ENCODE data around the gene ANKRD10. TPM values are rescaled to one million over a fixed set of nuclear protein-coding genes. Genes with fewer than 3 reads are reported as not detected.

The ANKRD10 gene
- total and polyA plus RNA-seq, 5 donors from 2014 or later = 66.5 to 139 (median 77.9) TPM

- Histone ChIP-seq H3K27me3 (ENCODE audit: control insufficient read depth, insufficient read depth, low read length) (no peaks in the 10 kb centered on the region), H3K4me1 (ENCODE audit: control insufficient read depth, insufficient read depth, low read length, poor library complexity, severe bottlenecking) (no peaks in the 10 kb centered on the region), H3K36me3 (ENCODE audit: control insufficient read depth, insufficient read depth, low read length) (no peaks in the 10 kb centered on the region), H3K9me3 (ENCODE audit: control insufficient read depth in 2 of 2, low read length in 2 of 2) (no peaks in the 10 kb centered on the region), H3K4me3 (ENCODE audit: low read depth, low read length) (no peak overlapping the region), H3K27ac (ENCODE audit: insufficient read depth, low read length, poor library complexity, severe bottlenecking) (no peak overlapping the region)
- H3K4me3 Mint-ChIP-seq = no peak overlapping the region
- H3K27ac Mint-ChIP-seq = peak overlapping the region in 1 of 3 donors; percentile 79
- no peaks in the 10 kb centered on the region for H3K36me3 Mint-ChIP-seq
- H3K27me3 Mint-ChIP-seq = peaks cover 9% of the 10 kb centered on the region
- H3K4me1 Mint-ChIP-seq = peaks cover 0 to 5% (median 0%) of the 10 kb centered on the region in 4 donors
- no peaks in the 10 kb centered on the region for H3K9me3 Mint-ChIP-seq
- peak in 1 of 3 donors; percentile 30 for DNase-seq
- ATAC-seq (ENCODE audit: low read depth in 2 of 2) = peak; percentile 26 to 33
These were observed 27.5 kb upstream of the ANKRD10 start for GRCh38 chr13:110942248-110942981.

- no peak overlapping the region for H3K4me3 Mint-ChIP-seq
- ATAC-seq (ENCODE audit: low read depth in 2 of 2) (no peak), DNase-seq (no peak)
- H3K27ac Mint-ChIP-seq = no peak overlapping the region
- H3K27me3 ChIP-seq (ENCODE audit: control insufficient read depth, insufficient read depth, low read length) = no peaks in the 10 kb centered on the region
- no peaks in the 10 kb centered on the region for H3K4me1 ChIP-seq (ENCODE audit: control insufficient read depth, insufficient read depth, low read length, poor library complexity, severe bottlenecking)
- no peak overlapping the region for H3K27ac ChIP-seq (ENCODE audit: insufficient read depth, low read length, poor library complexity, severe bottlenecking)
- peaks cover 0 to 16% (median 4%) of the 10 kb centered on the region in 7 donors for H3K9me3 Mint-ChIP-seq
- H3K9me3 ChIP-seq (ENCODE audit: control insufficient read depth in 2 of 2, low read length in 2 of 2) = peaks cover 7 to 9% of the 10 kb centered on the region in 2 experiments
- peaks cover 0 to 5% (median 0%) of the 10 kb centered on the region in 4 donors for H3K4me1 Mint-ChIP-seq
- H3K36me3 Mint-ChIP-seq = no peaks in the 10 kb centered on the region
- no peak overlapping the region for H3K4me3 ChIP-seq (ENCODE audit: low read depth, low read length)
- H3K36me3 ChIP-seq (ENCODE audit: control insufficient read depth, insufficient read depth, low read length) = no peaks in the 10 kb centered on the region
- peaks cover 20% of the 10 kb centered on the region for H3K27me3 Mint-ChIP-seq
These were observed 24.0 kb upstream of the ANKRD10 start for GRCh38 chr13:110938662-110939421.

GRCh38 chr13:110937511-110938285 is 22.8 kb upstream of the ANKRD10 start:
- no peak for ATAC-seq (ENCODE audit: low read depth in 2 of 2)
- peaks cover 0 to 5% (median 0%) of the 10 kb centered on the region in 4 donors for H3K4me1 Mint-ChIP-seq
- H3K36me3 ChIP-seq (ENCODE audit: control insufficient read depth, insufficient read depth, low read length) = no peaks in the 10 kb centered on the region
- peaks cover 3% of the 10 kb centered on the region for H3K27me3 ChIP-seq (ENCODE audit: control insufficient read depth, insufficient read depth, low read length)
- H3K4me3 ChIP-seq (ENCODE audit: low read depth, low read length) = no peak overlapping the region
- no peaks in the 10 kb centered on the region for H3K4me1 ChIP-seq (ENCODE audit: control insufficient read depth, insufficient read depth, low read length, poor library complexity, severe bottlenecking)
- DNase-seq = no peak
- peaks cover 1% of the 10 kb centered on the region for H3K36me3 Mint-ChIP-seq
- peaks cover 0 to 27% (median 4%) of the 10 kb centered on the region in 7 donors for H3K9me3 Mint-ChIP-seq
- H3K27ac Mint-ChIP-seq = no peak overlapping the region
- H3K9me3 ChIP-seq (ENCODE audit: control insufficient read depth in 2 of 2, low read length in 2 of 2) = peaks cover 17 to 21% of the 10 kb centered on the region in 2 experiments
- H3K27ac ChIP-seq (ENCODE audit: insufficient read depth, low read length, poor library complexity, severe bottlenecking) = no peak overlapping the region
- peaks cover 28% of the 10 kb centered on the region for H3K27me3 Mint-ChIP-seq
- no peak overlapping the region for H3K4me3 Mint-ChIP-seq

GRCh38 chr13:110936519-110936918 is 21.6 kb upstream of the ANKRD10 start:
- no peak overlapping the region for H3K4me3 Mint-ChIP-seq
- Histone ChIP-seq H3K27ac (ENCODE audit: insufficient read depth, low read length, poor library complexity, severe bottlenecking) (no peak overlapping the region), H3K27me3 (ENCODE audit: control insufficient read depth, insufficient read depth, low read length) (peaks cover 3% of the 10 kb centered on the region), H3K4me3 (ENCODE audit: low read depth, low read length) (no peak overlapping the region), H3K36me3 (ENCODE audit: control insufficient read depth, insufficient read depth, low read length) (no peaks in the 10 kb centered on the region), H3K9me3 (ENCODE audit: control insufficient read depth in 2 of 2, low read length in 2 of 2) (peaks cover 24 to 30% of the 10 kb centered on the region in 2 experiments), H3K4me1 (ENCODE audit: control insufficient read depth, insufficient read depth, low read length, poor library complexity, severe bottlenecking) (no peaks in the 10 kb centered on the region)
- no peak overlapping the region for H3K27ac Mint-ChIP-seq
- peaks cover 4% of the 10 kb centered on the region for H3K36me3 Mint-ChIP-seq
- DNase-seq = no peak
- no peak for ATAC-seq (ENCODE audit: low read depth in 2 of 2)
- peaks cover 38% of the 10 kb centered on the region for H3K27me3 Mint-ChIP-seq
- H3K4me1 Mint-ChIP-seq = no peaks in the 10 kb centered on the region
- peaks cover 0 to 31% (median 7%) of the 10 kb centered on the region in 7 donors for H3K9me3 Mint-ChIP-seq

- Histone ChIP-seq H3K4me1 (ENCODE audit: control insufficient read depth, insufficient read depth, low read length, poor library complexity, severe bottlenecking) (no peaks in the 10 kb centered on the region), H3K4me3 (ENCODE audit: low read depth, low read length) (no peak overlapping the region), H3K36me3 (ENCODE audit: control insufficient read depth, insufficient read depth, low read length) (no peaks in the 10 kb centered on the region), H3K27ac (ENCODE audit: insufficient read depth, low read length, poor library complexity, severe bottlenecking) (no peak overlapping the region), H3K27me3 (ENCODE audit: control insufficient read depth, insufficient read depth, low read length) (peaks cover 8% of the 10 kb centered on the region), H3K9me3 (ENCODE audit: control insufficient read depth in 2 of 2, low read length in 2 of 2) (peaks cover 24 to 30% of the 10 kb centered on the region in 2 experiments)
- H3K27ac Mint-ChIP-seq = no peak overlapping the region
- no peak for ATAC-seq (ENCODE audit: low read depth in 2 of 2)
- no peaks in the 10 kb centered on the region for H3K4me1 Mint-ChIP-seq
- DNase-seq = no peak
- H3K36me3 Mint-ChIP-seq = peaks cover 4% of the 10 kb centered on the region
- no peak overlapping the region for H3K4me3 Mint-ChIP-seq
- peaks cover 53% of the 10 kb centered on the region for H3K27me3 Mint-ChIP-seq
- peaks cover 0 to 33% (median 7%) of the 10 kb centered on the region in 7 donors for H3K9me3 Mint-ChIP-seq
These were observed 17.7 kb upstream of the ANKRD10 start for GRCh38 chr13:110932588-110932987.

- DNase-seq (no peak), ATAC-seq (ENCODE audit: low read depth in 2 of 2) (no peak)
- Histone ChIP-seq H3K36me3 (ENCODE audit: control insufficient read depth, insufficient read depth, low read length) (no peaks in the 10 kb centered on the region), H3K27ac (ENCODE audit: insufficient read depth, low read length, poor library complexity, severe bottlenecking) (no peak overlapping the region), H3K4me3 (ENCODE audit: low read depth, low read length) (no peak overlapping the region), H3K4me1 (ENCODE audit: control insufficient read depth, insufficient read depth, low read length, poor library complexity, severe bottlenecking) (no peaks in the 10 kb centered on the region), H3K9me3 (ENCODE audit: control insufficient read depth in 2 of 2, low read length in 2 of 2) (peaks cover 21 to 24% of the 10 kb centered on the region in 2 experiments), H3K27me3 (ENCODE audit: control insufficient read depth, insufficient read depth, low read length) (peaks cover 8% of the 10 kb centered on the region)
- Mint-ChIP-seq H3K4me1 (no peaks in the 10 kb centered on the region), H3K27ac (no peak overlapping the region), H3K9me3 (peaks cover 0 to 21% (median 2%) of the 10 kb centered on the region in 7 donors), H3K36me3 (peaks cover 4% of the 10 kb centered on the region), H3K27me3 (peaks cover 51% of the 10 kb centered on the region), H3K4me3 (no peak overlapping the region)
These were observed 14.4 kb upstream of the ANKRD10 start for GRCh38 chr13:110929104-110929777.

- H3K36me3 ChIP-seq (ENCODE audit: control insufficient read depth, insufficient read depth, low read length) = no peaks in the 10 kb centered on the region
- peaks cover 3 to 9% (median 7%) of the 10 kb centered on the region in 4 donors for H3K4me1 Mint-ChIP-seq
- no peaks in the 10 kb centered on the region for H3K9me3 ChIP-seq (ENCODE audit: control insufficient read depth in 2 of 2, low read length in 2 of 2)
- no peaks in the 10 kb centered on the region for H3K36me3 Mint-ChIP-seq
- peaks cover 4% of the 10 kb centered on the region for H3K4me1 ChIP-seq (ENCODE audit: control insufficient read depth, insufficient read depth, low read length, poor library complexity, severe bottlenecking)
- peak overlapping the region in 1 of 4 donors; percentile 1 for H3K4me3 Mint-ChIP-seq
- H3K27me3 ChIP-seq (ENCODE audit: control insufficient read depth, insufficient read depth, low read length) = peaks cover 6% of the 10 kb centered on the region
- H3K27ac Mint-ChIP-seq = no peak overlapping the region
- no peak overlapping the region for H3K4me3 ChIP-seq (ENCODE audit: low read depth, low read length)
- H3K27ac ChIP-seq (ENCODE audit: insufficient read depth, low read length, poor library complexity, severe bottlenecking) = no peak overlapping the region
- H3K9me3 Mint-ChIP-seq = no peaks in the 10 kb centered on the region
- ATAC-seq (ENCODE audit: low read depth in 2 of 2) = no peak
- peak in 1 of 3 donors; percentile 16 for DNase-seq
- H3K27me3 Mint-ChIP-seq = peaks cover 49% of the 10 kb centered on the region
These were observed 10.2 kb upstream of the ANKRD10 start for GRCh38 chr13:110925023-110925612.

Measured in CD4-positive, CD25-positive, alpha-beta regulatory T cell (primary cell).